Duodenal mucosa (tissue), 2 donors: ENCODE measurements around the gene JAK1.
A peak's percentile ranks its signal among the peaks of the same experiment; 100 is the strongest.

Experiments used
- H3K27ac ChIP-seq: one replicate; pipeline ENCODE4 v1.7.0; 2013; ENCODE audit warnings: low read depth, low read length
- H3K27me3 ChIP-seq, 2 donors: one replicate each; pipeline ENCODE4 v1.7.0; 2013; ENCODE audit warnings: low read length in 2 of 2, control low read depth in 1 of 2; ENCODE audit not compliant: insufficient read depth in 2 of 2, control insufficient read depth in 1 of 2
- H3K36me3 ChIP-seq, 2 donors: one replicate each; pipeline ENCODE4 v1.7.0; 2013; ENCODE audit warnings: low read length in 2 of 2, control low read depth in 1 of 2; ENCODE audit not compliant: insufficient read depth in 2 of 2, control insufficient read depth in 1 of 2
- H3K4me1 ChIP-seq, 2 donors: one replicate each; pipeline ENCODE4 v1.7.0; 2013; ENCODE audit warnings: low read length in 2 of 2, control low read depth in 1 of 2; ENCODE audit not compliant: insufficient read depth in 2 of 2, control insufficient read depth in 1 of 2
- H3K4me3 ChIP-seq, 2 donors: one replicate each; pipeline ENCODE4 v1.7.0; 2013; ENCODE audit warnings: low read length in 2 of 2, low read depth in 1 of 2
- H3K9ac ChIP-seq, 2 donors: one replicate each; pipeline ENCODE4 v1.7.0; 2013; ENCODE audit warnings: low read length in 2 of 2, low read depth in 1 of 2
- H3K9me3 ChIP-seq, 2 donors: one replicate each; pipeline ENCODE4 v1.7.0; 2013; ENCODE audit warnings: low read length in 2 of 2, control low read depth in 1 of 2; ENCODE audit not compliant: control insufficient read depth in 1 of 2

JAK1 gene

DNA sequence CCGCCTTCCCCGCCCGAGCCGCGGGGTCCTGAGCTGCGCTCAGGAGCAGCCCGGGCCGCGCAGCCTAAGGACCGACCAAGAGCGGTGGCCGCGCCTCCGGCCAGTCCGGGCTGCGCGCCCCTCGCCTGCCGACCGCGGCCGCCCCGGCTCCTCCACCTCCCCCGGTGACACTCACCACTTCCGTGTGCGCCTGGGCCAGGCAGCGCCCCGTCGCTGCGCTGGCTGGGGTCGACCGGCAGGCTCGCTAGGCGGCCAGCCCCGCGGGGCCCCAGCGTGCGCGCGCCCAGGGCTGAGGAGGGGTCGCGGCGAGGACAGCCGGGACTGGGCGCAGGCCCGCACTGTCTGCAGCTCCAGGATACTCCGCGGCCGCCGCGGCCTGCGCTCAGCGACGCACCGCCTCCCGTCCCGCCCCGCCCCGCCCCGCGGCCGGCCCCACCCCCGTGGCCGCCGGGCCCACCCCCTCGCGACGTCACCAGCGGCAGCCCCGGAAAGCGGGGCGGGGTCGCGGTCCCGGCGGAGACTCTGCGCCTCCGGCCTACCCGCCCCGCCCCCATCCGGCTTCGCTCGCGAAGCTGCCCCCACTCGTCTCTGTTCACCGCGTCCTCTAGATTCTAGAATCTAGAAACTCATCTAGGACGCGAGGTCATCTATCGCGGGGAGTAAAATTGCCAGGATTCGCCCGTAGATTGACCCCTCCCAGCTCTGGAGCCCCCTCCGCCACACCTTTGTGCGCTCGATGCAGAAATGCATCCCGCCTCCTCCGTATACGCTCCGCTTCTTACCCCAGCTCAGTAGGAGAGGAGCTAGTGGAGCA is at the start of gene JAK1:
TSS of gene JAK1 (minus strand) at position 392 of the 814 bp plus-strand sequence. CDS start 80,285 bp downstream, outside the sequence.
- Histone ChIP-seq H3K4me1 (peaks cover 30 to 34% of the 10 kb centered on the region in 2 donors), H3K9ac (peak within 1 kb of the TSS; percentile 93 to 97), H3K27me3 (no peaks in the 10 kb centered on the region), H3K27ac (peak within 1 kb of the TSS; percentile 93), H3K9me3 (no peaks in the 10 kb centered on the region), H3K4me3 (peak within 1 kb of the TSS; percentile 92 to 97), H3K36me3 (no peaks in the 10 kb centered on the region)

DNA sequence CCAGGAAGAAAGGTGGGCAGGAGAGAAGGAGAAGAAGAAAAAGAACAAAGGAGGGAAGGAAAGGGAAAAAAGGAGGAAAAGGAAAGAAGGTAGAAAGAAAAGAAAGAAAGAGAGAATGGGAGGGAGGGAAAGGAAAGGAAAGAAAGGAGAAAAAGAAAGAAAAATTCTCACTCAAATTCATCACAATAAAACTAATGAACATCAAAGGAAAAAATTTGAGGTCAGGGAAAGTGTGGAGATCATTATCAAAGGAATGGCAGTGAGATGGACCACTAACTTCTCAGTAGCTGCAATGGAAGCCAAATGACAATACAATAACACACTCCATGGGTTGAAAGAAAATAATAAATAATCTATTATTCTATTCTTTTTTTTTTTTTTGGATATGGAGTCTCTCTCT is 48.0 kb upstream of the JAK1 start:
- Histone ChIP-seq H3K36me3 (no peaks in the 10 kb centered on the region), H3K9me3 (no peaks in the 10 kb centered on the region), H3K27me3 (no peaks in the 10 kb centered on the region), H3K9ac (no peak overlapping the region), H3K4me1 (peaks cover 0 to 4% of the 10 kb centered on the region in 2 donors), H3K4me3 (no peak overlapping the region), H3K27ac (no peak overlapping the region)

DNA sequence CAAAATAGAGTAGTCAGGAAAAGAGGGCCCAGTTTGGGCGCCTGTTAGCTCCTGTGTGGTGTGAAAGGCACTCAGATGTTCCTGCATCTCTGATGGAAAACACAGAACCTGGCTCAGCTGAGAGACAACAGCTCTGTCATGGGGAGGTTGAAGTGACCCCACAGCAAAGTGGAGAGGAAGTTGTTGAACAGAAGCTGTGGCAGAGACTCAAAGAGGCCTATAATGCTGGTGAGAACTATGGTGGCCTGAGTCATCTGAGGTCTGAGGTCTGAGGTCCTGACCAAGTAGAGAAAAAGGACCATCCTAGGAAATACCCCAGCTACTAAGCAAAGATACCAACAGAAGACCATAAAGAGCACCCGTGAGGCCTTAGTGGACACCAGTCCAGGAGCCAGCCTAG is 45.6 kb upstream of the JAK1 start:
- H3K27ac ChIP-seq: no peak overlapping the region
- H3K36me3 ChIP-seq: no peaks in the 10 kb centered on the region
- no peaks in the 10 kb centered on the region for H3K27me3 ChIP-seq
- no peak overlapping the region for H3K9ac ChIP-seq
- peaks cover 0 to 4% of the 10 kb centered on the region in 2 donors for H3K4me1 ChIP-seq
- no peak overlapping the region for H3K4me3 ChIP-seq
- no peaks in the 10 kb centered on the region for H3K9me3 ChIP-seq

DNA sequence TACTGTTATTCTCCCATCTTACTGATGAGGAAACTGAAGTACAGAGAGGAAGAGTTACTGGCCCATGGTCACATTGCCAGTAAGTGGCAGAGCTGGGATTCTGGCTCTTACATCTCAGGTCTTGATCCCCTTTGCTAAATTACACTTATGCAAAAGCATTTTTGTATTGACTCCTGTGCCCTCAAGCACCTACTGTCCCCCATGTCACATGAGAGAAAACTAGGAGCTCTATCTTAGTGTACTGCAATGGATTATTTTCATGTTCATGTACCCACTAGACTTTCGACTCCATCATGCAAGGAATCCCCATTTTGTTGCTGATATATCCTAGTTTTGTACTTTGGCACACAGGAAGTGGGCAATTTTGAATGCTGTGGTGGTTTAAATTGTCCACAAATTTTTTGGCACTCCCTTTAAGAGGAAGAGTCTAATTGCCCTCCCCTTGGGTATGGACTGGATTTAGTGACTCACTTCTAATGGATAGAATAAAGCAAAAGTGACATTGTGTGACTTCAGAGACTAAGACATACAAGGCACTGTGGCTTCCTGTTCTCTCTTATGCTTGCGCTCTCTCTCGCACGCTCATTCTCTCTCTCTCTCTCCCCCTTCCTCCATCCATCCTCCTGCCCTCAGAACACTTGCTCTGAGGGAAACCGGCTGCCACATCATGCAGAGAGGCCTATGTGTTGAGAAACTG is 43.5 kb upstream of the JAK1 start:
- Histone ChIP-seq H3K4me1 (peaks cover 0 to 4% of the 10 kb centered on the region in 2 donors), H3K27me3 (no peaks in the 10 kb centered on the region), H3K9me3 (no peaks in the 10 kb centered on the region), H3K36me3 (no peaks in the 10 kb centered on the region), H3K9ac (no peak overlapping the region), H3K27ac (no peak overlapping the region), H3K4me3 (no peak overlapping the region)

GRCh38 chr1:65009176-65009575 is 42.8 kb upstream of the JAK1 start:
- Histone ChIP-seq H3K4me3 (no peak overlapping the region), H3K36me3 (no peaks in the 10 kb centered on the region), H3K4me1 (peaks cover 0 to 4% of the 10 kb centered on the region in 2 donors), H3K9ac (no peak overlapping the region), H3K27ac (no peak overlapping the region), H3K27me3 (no peaks in the 10 kb centered on the region), H3K9me3 (no peaks in the 10 kb centered on the region)

- Histone ChIP-seq H3K9me3 (no peaks in the 10 kb centered on the region), H3K27ac (no peak overlapping the region), H3K36me3 (no peaks in the 10 kb centered on the region), H3K4me1 (peaks cover 10 to 12% of the 10 kb centered on the region in 2 donors), H3K27me3 (no peaks in the 10 kb centered on the region), H3K9ac (no peak overlapping the region), H3K4me3 (no peak overlapping the region)
Observed at GRCh38 chr1:65006806-65007205, 40.5 kb upstream of the JAK1 start.

DNA sequence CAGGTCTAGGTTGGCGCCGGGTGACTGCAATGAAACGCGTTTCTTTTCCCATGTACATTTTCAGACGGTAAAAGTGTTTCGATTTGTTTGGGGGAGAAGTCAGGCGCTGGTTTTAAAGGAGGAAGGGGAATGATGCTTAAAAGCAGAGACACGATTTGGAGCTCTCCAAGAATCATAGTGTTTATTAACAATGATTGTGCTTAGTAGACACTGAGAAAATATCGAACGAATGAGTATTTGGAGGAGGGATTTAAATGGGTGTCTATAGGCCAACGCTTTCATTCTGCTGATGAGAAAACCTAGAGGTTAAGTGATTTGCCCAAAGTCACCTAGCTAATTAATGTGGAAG is 36.9 kb upstream of the JAK1 start:
- H3K36me3 ChIP-seq: no peaks in the 10 kb centered on the region
- peak overlapping the region; percentile 65 to 70 for H3K4me3 ChIP-seq
- H3K4me1 ChIP-seq: peaks cover 5 to 17% of the 10 kb centered on the region in 2 donors
- H3K9me3 ChIP-seq: no peaks in the 10 kb centered on the region
- H3K27me3 ChIP-seq: no peaks in the 10 kb centered on the region
- no peak overlapping the region for H3K27ac ChIP-seq
- H3K9ac ChIP-seq: peak overlapping the region; percentile 22 to 44

DNA sequence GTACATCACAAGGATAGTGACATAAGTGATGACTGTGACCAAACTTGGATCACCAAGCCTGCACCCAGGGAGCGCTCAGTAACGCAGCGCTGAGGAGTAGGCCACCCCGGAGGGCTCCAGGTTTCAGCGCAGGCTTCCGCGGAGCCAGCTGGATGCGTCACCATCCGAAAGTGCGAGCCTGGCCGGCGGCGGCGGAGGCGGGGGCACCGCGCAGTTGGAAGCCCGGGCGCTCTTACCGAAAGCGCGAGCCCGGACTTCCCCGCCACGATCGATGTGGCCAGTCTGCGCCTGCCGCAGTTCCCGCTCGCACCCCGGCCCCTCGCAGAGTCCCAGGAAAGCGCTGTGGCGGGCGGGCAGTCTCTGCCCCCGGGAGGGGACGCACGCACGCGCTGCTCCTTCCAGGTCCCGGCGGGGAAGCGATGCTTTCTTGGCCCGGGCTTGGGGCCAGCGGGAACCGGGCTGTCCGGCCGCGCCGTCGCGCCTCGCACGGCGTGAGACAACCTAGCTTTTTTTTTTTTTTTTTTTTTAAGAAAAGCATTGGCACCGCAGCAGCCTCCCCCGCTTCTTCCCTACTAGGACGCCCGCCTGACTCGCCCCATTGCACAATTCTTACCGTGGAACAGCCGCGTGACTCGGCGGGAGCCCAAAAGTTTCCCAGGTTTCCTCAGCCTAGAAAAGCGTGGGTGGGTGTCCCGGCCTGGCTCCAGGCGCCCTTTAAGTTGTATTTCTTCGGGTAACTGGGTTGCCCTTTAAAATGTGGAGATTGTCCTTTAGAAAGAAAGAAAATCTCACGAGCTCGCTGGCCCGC is 36.4 kb upstream of the JAK1 start:
- H3K27ac ChIP-seq: peak overlapping the region; percentile 63
- peak overlapping the region; percentile 22 to 44 for H3K9ac ChIP-seq
- peak overlapping the region; percentile 65 to 70 for H3K4me3 ChIP-seq
- no peaks in the 10 kb centered on the region for H3K36me3 ChIP-seq
- H3K9me3 ChIP-seq: no peaks in the 10 kb centered on the region
- H3K4me1 ChIP-seq: peaks cover 5 to 17% of the 10 kb centered on the region in 2 donors
- H3K27me3 ChIP-seq: no peaks in the 10 kb centered on the region

- Histone ChIP-seq H3K4me3 (peak overlapping the region; percentile 65 to 70), H3K27me3 (no peaks in the 10 kb centered on the region), H3K27ac (peak overlapping the region; percentile 63), H3K9me3 (no peaks in the 10 kb centered on the region), H3K4me1 (peaks cover 5 to 17% of the 10 kb centered on the region in 2 donors), H3K36me3 (no peaks in the 10 kb centered on the region), H3K9ac (peak overlapping the region in 1 of 2 donors; percentile 22)
Observed at GRCh38 chr1:65002156-65002507, 35.8 kb upstream of the JAK1 start.
